NCI-H2171 (cell line): ENCODE data around the gene MKLN1.
A peak's percentile ranks its signal among the peaks of the same experiment; 100 is the strongest.

Source experiments
- DNase-seq: peaks from one replicate; lab custom pipeline; 2025; lab: John Stamatoyannopoulos, UW

The MKLN1 gene

DNA sequence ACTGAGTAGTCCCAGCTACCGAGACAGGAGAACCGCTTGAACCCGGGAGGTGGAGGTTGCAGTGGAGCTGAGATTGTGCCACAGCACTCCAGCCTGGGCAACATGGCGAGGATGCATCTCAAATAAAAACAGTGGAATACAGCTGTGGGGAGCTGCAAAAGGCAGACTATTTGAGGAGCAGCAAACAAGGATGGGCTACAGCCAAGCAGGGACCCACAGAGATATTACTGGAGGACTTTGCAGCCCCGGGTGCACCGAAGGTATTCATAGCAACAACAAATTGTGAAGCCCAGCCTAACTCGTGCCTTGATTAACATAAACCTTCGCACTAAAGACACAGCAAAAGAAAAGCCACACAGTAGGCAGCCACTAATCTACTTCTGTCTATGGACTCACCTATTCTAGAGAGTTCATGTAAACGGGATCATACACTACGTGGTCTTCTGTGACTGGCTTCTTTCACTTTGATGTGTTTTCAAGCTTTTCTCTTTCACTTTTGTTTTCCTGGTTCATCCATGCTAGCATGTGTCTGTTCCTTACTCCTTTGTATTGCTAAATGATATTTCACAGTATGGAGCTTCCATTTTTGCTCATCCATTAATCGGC lies 194.8 kb downstream of the MKLN1 start:
- DNase-seq: no peak

DNA sequence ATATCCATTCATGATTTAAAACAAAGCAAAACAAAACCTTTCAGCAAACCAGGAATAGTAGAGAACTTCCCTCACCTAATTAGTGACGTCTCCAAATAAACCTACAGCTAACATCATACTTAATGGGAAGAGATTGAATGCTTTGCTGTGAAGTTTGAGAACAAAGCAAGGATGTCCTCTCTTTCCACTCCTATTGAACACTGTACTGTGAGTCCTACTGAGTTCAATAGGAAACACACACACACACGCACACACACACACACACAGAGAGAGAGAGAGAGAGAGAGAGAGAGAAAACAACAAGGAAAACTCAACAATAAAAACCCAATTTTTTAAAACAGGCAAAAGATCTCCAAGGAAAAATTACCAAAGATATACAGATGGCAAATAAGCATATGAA lies 196.4 kb downstream of the MKLN1 start:
- no peak for DNase-seq

DNA sequence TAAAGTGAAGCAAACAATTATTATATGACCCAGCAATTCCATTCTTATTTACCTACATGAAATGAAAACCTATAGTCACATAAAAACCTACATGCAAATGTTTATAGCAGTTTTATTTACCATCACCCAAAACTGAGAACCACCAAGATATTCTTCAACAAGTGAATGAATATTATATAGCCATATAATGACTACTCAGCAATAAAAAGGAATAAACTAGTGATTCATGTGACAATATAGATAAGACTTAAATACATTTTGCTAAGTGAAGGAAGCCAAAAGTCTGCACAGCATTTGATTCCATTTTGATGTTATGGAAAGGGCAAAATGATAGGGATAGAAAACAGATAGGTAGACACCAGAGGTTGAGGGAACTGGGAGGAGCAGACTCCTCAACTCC lies 197.0 kb downstream of the MKLN1 start:
- DNase-seq: no peak

DNA sequence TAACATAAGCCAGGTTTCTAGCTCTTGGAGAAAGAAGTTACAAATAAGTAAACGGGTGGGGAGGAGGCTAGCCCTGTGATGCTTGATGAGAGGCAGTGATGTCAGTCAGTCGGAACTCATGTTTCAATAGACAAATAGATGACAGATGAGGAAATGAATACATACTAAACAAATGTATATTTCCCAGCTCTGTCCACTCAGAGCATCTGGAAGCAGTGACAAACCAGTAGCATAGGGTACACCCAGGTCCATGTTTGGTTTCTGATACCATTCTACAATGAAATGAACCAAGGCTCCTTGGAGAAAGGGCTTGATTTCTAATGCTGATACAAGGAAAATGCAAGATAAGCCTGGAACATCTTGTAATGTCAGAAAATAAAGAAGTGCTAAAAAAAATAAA lies 198.1 kb downstream of the MKLN1 start:
- DNase-seq: no peak

DNA sequence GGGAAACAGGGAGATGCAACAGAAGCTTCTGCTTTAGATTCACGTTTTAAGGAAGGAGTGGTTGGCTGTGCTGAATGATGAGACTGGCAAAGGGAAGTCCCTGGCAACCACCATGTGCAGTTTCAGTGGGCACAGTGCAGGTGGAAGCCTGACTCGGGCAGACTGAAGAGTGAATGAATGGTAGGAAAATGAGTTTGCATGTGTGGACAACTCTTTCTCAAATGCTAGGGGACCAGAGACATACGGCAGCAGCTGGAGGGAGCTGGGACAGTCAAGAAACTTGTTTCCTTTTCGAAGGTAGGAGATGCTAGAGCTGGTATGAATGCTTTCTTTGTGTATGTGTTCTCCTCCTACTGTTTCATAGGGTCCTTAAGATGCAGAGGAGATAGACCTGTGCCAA lies 199.8 kb downstream of the MKLN1 start:
- DNase-seq: no peak

DNA sequence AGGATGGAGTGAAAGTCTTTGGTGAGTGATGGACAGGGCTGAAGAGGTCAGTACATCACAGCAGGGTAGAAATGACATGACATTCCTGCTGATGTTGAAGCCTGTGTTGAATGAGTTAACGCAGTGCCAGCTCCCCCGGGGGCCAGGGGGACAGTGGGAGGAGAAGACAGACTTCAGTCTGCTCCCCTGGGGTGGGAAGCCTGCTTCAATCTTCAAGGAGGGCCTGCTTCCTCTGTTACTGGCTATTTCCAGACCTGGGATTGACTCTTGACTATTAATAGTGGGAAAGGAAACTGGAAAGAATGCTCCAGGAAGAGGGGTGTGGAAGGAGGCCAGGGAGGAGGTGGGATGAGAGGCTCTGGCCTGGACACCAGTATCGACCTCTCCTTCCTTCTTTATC lies 201.5 kb downstream of the MKLN1 start:
- DNase-seq: no peak

DNA sequence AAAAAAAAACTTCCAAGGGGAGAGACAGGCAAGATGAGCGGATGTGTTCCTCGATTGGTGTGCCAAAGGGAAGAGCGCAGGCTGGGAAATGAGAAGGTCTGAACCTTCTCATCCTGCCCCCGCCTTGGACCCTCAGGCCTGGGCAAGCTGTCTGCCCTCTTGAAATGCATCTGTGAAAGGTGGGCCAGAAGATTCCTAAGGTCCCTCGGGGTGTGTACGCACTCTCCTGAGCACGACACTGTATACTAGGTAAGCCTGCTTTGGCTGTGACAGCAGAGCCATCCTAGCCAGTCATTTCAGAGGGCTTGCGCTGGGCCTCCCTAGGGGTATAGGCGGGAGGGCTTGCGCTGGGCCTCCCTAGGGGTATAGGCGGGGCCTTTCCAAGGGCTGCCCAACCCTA lies 201.9 kb downstream of the MKLN1 start:
- no peak for DNase-seq

DNA sequence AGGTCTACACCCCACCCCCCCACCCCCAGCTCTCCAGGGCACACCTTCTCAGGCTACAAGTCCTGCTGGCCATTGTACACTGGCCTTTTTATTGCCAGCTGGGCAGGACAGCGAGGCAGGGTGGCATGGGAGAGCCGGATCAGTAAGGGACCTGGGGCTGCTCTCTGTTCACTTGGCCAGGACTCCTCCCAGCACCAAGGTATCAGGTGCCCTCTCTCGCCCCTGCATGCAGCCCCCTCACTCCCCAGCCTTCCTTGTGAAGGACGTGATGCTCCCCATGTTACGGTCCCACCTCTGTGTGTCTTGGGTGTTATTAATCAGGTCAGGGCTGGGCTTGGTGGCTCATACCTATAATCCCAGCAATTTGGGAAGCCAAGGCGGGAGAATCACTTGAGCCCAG lies 202.5 kb downstream of the MKLN1 start:
- no peak for DNase-seq

DNA sequence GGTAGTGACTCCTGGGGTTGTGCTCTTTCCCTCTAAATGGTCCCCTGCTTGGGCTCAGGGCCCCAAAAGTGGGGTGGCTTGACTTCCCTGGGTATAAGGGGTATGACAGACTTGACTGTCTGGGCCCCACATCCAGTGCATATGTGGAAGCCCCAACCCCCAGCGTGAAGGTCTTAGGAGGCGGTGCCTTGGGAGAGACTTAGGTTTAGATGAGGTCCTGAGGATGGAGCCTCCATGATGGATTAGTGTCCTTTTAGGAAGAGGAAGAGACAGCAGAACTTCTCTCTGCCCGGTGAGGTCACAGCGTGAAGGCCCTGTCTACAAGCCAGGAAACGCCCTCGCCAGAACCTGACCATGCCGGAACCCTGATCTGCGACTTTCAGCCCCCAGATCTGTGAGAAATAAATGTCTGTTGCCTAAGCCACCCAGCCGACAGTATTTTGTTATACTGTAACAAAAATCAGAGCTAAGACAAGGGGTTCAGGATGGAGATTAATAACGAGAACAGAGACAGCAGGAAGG lies 205.0 kb downstream of the MKLN1 start:
- no peak for DNase-seq

DNA sequence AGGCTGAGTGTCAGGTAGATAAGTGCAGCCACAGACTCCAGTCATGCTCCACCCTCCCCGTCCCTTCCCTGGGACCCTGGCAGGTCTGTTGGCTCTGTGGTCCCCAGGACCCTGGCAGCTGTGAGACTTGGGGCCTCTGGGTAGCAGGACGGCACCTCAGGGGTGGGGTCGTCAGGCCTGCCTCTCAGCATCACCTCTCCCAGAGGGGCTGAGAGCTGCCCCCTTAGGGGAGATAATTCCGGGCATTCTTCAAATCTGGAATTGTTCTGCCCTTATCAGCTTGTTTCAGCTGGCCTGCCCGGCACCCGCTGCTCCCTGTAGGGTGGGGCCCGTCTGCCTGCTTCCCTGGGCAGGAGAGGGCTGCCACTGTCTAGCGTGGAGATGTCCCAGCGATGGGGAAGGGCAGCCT lies 205.5 kb downstream of the MKLN1 start:
- DNase-seq: no peak

DNA sequence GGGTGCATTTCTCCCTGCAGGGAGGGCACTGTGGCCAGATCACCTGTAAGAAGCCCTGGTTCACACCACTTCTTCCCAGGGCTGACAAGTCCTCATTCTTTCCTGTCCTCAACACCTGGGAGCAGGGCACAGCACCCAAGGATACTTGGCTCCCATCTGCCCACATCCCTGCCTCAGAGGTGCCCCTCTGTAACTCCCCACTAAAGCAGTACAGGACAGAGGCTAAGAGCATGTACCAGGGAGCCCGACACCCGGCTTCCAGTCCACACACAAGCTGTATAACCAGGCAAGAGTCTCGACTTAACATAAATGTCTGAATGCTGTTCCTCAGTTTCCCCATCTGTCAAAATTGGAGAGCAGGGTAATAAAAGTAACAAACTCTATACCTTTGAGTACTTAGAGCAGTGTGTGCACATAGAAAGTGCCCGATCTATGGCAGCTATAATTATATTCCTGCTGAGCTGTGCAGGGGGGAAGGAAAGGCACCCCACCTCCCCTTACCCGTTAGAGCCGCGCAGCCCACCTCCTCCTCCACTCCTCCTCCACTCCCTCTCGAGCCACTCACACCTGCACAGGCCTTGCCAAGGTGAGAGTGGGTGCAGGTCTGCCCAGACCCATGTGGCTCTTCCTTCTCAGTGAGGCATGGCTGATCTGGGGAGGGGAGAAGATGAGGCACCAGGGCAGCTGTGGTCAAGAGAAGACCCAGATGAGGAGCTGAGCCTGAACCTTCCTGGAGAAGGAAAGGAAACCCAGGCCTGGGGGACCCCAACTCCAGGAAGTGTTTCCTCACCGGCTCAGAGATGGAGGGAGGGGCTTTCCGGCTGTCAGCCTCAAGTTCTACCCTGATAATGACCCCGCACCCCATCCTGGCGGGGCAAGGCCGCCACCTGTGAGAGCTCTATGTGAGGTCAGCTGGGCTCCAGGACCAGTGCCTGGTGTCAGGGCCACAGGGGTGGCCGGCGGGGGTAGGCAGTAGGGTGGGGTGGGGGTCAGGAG lies 206.2 kb downstream of the MKLN1 start:
- no peak for DNase-seq

DNA sequence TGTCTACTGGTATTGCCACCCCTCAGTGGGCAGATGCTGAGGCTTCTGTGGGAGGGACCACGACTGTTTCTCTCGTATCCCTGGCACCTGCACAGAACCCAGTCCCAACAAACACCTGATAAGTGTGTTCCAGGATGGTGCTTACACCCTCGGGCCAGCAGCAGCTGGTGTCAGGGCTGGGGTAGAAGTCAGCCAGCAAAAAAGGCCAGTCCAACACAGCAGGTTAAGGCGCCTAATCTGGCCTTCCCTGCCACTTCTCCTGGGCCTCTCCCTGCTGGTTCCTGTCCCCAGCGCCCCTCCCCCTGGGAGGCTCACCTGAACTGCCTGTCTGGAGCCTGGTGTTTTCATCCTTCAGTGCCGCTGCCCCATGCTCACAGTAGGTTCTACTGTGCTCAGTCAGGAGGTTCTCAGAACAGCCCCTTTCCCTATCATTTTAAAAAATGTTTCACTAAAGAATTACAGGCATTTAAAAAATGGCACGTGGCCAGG lies 208.7 kb downstream of the MKLN1 start:
- DNase-seq: no peak

DNA sequence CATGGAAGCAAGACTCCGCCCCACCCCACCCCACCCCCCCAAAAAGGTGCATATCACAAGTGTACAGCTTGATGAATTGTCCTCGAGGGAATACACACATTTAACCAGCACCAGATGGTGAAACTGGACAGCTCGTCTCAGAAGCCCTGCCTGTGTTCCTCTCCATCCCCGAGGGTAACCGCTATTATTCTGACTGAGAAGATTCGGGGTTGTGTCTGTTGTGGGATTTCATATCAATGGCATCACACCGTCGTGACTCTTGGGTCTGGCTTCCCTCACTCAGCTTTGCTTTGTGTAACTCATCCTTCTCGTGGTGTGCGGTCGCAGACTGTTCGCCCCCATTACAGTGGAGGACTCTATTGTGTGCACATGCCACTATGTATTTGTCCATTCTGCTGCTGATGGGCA lies 209.9 kb downstream of the MKLN1 start:
- peak; percentile 53 for DNase-seq

DNA sequence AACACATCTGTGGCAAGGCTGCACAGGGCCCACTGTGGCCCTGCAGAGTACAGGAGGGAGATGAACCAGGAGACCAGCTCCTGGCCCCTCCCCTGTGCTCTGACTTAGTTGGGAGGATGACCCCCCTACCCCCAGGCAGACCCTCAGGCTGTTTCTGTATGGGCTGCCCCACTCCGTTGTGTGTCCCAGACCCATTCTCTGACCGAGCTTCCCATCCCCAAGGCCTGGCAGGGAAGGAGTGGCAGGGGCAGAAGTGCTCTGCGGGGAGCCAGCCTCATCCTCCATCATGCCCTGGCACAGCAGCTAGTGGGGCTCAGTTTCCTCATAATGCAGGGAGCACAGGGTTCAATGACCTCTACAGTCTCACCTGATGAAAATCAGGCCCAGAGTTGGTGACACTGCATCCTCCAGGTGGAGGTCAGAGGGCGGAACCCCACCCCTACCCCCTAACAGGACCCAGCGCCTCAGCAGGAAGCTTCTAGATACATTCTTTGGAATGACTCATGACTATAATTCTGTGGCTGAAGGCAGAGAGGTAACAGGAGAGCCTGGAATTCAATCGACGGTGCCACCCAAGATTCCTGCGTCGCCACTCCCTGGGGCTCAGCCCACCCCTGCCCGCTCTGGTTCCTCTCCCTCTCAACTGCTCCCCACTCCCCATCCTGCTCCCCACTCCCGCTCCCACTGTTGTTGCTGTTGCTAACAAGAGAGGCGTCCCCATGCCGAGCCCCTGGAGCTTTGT lies 210.6 kb downstream of the MKLN1 start:
- no peak for DNase-seq

DNA sequence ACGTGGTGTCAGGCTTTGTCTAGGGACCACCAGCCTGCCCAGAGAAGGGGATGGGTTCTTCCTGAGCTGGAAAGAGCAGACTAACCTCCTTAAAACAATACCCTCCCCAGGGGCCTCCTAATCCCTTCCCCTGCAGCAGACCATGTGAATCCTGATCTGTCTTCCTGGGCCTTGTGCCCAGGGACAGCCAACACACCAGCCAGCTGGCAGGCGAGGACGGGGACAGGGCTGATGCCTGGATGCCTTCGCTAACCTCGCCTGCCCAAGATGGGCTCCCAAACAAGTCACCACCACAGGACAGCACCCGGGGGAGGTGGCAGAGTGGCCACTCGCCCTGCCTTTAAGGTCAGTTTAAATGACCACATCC lies 211.1 kb downstream of the MKLN1 start:
- DNase-seq: peak; percentile 23

DNA sequence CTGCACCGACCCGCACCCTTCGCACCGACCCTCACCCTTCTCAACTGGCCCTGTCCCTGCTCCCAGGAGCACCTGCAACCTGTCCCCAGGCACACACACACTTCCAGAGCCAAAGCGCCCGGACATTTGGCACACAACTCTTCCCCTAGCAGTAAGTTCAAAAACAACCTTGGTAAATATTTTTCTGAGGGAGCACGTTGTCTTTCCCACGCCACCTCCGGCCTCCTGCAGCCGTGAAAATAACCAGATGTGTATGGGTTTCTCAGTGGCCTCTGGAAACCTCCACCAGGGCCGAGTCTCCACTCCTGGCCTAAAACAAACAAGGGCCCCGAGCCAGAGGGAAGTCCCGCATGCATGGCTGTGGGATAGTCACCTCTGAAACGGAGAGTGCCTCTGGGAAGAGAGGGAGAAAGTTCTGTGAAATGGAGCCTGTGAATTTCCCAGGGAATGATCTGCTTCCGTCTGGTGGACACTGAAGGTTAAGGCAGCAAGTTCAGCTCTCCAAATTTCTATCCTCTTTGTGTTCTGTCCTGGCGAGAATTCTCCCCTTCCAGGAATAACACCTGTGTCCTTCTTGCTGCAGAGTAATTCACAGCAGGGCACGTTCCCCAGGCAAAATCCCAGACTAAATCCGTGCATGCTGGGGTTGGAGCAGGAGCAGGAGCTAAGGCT lies 213.0 kb downstream of the MKLN1 start:
- DNase-seq: no peak

DNA sequence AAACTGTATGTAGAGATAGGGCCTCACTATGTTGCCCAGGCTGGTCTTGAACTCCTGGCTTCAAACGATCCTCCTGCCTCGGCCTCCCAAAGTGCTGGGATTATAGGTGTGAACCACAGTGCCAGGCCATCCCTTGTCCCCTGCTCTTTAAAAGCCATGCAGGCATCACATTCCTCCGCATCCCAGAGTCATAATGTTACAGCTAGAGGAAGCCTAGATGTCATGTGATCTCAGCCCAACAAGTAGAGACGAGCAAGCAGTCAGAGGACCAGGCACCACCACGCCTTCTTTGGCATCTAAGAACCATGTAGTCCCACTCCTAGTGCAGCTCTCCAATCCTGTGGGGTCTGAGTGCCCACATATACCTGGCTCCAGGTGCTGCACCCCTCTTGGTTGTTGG lies 215.6 kb downstream of the MKLN1 start:
- DNase-seq: no peak

DNA sequence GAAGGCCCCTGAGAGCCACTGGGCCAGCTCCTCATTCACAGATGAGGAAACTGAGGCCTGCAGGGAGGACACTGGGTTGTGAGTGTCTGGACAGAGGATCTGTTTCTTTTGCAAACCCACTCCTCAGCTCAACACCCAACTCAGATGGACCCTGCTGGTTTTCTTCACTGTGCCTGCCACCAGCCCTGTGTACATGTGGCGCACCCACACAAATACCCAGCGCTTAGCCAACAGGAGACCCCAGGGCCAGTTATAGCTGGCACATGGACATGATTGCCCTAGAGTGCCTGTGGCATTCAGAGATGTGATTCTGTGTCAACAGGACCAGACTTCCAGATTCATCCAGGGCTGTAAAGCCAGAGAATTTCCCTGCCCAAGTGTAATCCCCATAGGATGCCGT lies 216.3 kb downstream of the MKLN1 start:
- no peak for DNase-seq

DNA sequence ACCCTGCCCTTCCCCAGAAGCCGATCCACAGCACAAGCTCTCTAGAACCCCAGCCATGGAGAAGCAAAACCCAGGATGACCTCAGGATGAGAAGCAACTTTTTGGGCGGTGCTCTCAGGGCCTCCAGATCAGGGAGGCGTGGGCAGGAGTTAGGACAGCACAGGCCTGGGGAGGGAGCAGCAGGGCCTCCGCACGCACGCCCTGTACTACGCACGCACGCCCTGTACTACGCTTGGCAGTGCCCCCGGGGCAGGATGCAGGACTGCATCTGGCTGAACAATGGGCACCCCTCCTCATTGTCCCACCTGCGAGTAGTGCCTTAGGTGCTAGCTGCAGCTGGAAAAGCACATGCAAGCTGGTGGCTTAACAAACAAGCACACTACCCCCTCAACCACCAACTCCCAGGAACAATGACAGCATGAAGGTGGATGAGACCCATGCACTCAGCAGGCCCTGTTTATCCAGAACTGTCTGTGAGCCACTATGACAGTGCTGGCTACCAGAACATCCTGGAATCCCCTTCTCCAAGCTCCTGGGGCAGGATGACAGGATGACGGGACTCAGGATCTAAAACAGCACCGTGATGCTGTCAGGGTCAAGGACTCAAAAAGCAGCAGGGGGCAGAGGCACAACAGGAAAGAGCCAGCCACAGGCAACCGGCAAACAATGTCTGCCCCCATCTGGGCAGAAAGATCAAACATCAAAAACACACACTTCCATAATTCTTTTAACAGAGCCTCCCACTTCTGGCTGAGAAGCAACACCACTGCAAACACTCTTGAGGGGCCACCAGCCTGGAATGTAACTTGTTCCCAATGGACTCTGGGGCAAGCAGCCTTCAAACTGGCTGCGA lies 217.0 kb downstream of the MKLN1 start:
- no peak for DNase-seq

DNA sequence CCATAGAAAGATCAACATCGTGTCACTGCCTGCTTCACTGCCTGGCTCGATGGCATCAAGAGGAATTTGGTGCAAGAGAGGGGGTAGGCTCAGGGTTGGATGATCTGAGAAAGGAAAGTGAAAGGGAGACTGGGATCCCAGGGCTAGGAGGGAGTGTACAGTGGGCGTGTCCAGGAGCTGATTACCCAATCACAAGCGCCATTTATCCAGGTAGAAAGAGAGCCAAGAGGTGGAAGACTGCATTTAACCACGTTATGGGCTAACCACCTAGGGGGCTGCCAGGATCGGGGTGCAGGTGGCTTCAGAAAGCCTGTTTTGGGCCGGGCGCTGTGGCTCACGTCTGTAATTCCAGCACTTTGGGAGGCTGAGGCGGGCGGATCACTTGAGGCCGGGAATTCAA lies 218.4 kb downstream of the MKLN1 start:
- DNase-seq: no peak
